ENCODE results near the gene LTC4S.
"Not testable (repeated sequence)": the region's sequence is repeated elsewhere in the genome, so short reads cannot be mapped to it uniquely, and the experiment has no call there.

LTC4S gene, protein sequence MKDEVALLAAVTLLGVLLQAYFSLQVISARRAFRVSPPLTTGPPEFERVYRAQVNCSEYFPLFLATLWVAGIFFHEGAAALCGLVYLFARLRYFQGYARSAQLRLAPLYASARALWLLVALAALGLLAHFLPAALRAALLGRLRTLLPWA

DNA sequence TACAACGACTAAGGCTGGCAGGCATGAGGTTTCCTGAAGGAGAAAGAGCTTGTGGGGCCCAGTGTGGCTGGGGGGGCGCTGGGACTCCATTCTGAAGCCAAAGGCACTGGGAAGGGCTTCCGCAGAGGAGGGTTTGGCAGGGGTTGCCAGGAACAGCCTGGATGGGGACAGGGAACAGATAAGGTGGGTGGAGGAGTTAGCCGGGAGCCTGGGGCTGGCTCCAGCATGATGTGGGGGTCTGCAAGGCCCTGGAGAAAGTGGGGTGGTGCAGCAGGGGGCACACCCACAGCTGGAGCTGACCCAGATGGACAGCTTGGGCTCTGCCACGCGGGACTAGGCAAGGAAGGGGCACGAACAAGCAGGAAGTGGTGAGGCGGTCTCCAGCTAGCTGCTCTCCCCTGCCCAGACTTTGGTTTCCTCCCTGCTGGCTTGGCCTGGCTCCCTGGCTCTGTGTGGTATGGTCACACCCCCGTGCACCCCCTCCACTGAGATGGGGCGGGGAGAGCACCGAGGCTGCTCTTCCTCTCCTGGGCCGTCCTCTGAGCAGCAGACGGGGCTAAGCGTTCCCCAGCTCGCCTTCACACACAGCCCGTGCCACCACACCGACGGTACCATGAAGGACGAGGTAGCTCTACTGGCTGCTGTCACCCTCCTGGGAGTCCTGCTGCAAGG lies at the start of gene LTC4S:
Gene LTC4S, plus strand, starts transcription at position 519 of the 672 bp plus-strand sequence. Its CDS starts 95 bp downstream, at position 614.
- no peak for DNase-seq

GRCh38 chr5:179744106-179744505 lies 49.7 kb upstream of the LTC4S start:
- not testable (repeated sequence) for DNase-seq

DNA sequence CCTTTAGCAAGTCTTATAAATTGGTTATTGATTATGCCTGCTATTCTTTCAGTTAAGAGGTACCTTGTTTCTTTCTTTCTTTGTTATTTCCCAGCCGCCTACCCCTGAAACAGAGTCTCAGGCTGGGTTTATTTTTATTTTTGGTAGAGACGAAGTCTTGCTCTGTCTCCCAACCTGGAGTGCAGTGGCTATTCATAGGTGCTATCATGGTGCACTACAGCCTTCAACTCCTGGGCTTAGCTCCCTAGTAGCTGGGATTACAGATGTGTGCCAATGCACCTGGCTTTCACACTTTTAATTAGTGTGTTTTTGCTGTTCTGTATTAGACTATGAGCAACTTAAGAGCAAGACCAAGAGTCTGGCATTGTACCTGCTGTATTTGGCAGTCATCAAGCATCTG lies 46.9 kb upstream of the LTC4S start:
- DNase-seq: no peak

DNA sequence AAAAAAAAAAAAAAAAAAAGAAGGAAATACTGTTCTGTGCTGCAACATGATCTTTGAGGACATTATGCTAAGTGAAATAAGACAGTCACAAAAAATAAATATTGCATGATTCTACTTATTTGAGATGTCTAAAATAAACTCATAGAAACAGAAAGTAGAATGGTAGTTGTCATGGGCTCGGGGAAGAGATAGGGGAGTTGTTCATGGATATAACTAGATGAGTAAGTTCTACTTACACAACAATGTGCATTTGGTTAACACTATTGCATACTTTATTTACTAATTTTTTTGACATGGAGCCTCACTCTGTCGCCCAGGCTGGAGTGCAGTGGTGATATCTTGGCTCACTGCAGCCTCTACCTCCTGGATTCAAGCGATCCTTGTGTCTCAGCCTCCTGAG lies 46.0 kb upstream of the LTC4S start:
- no peak for DNase-seq

DNA sequence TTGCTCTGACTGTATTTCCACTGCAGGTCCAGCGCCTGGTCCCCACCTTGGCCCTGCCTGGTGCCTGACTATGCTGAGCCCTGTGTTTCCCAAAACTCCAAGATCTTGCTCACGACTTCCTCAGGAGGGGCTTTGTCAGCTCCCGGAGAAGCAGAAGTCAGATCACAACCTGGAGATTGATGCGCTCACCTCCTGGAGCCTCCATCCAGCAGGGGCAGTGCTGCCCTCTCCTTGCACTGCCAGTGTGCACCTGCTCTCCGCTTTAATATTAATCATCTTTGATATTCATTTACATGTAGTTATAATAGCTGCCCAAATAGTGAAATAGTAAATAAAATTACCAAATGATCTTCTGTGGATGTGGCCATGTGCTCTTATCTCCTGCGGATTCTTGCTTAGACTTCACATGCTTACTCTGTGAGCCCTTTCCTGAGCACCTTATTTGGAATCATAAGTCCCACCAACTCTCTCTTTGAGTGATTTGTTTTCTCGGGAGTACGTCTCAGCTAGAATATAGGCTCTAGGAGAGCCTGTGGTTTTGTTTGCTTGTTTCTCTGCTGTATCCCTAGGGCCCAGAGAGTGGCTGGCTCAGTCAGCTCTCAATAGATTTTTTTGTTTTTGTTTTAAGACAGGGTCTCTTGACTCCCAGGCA lies 43.8 kb upstream of the LTC4S start:
- DNase-seq: no peak

GRCh38 chr5:179753971-179754370 lies 39.8 kb upstream of the LTC4S start:
- no peak for DNase-seq

DNA sequence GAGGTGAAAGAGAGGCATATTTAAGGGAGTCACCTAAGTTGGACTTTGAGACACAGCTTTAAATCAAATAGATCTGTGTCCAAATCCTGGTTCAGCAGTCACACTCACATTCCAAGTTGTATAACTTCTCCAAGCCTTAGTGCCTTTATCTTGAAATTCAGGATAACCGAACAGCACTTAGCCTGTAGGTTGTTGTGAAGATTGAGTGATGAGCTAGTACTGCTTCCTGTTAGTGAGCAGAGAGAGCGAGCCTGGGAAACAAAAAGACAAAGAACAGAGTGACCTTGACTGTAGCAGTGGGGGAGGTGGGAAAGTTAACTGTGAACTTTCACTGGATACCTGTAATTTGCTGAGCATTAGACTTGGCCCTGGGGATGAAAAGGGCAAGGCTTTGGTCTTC lies 38.8 kb upstream of the LTC4S start:
- no peak for DNase-seq

DNA sequence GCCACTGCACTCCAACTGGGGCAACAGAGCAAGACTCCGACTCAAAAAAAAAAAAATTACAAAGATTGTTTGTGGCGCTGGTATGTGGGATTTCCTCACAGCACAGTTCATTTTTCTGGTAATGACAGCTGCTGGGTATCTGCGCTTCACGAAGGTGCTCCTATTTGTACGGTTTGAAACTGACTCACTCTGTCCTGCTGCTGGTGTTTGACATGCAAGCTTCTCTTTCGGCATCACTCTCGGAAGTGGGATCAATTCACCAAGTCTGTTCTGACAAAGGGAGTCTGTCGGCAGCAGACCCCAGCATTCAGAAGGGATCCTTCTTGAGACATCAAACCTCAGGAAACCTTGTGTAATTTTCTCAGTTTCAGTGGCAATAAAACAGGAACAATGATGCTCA lies 34.8 kb upstream of the LTC4S start:
- DNase-seq: no peak

GRCh38 chr5:179759581-179760551 lies 33.9 kb upstream of the LTC4S start:
- no peak for DNase-seq

GRCh38 chr5:179762079-179762780 lies 31.6 kb upstream of the LTC4S start:
- DNase-seq: no peak

DNA sequence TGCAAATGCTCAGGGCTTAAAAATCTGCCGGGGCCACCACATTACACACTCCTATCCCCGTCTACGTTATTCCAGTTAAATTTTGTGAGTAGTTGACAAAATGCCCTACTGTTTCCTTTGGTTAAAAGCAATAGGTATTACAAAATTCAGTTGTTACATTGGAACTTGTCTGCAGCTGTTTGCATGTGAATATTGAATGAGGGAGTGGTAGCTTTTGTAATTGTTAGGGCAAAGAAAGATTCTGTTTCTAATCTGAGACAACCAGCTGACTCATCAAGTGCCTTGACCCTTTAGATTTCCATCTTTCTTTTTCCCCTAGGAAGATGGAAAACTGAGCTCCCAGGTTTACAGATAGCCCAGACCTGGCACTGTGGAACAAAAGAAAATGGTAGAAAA lies 31.0 kb upstream of the LTC4S start:
- no peak for DNase-seq

DNA sequence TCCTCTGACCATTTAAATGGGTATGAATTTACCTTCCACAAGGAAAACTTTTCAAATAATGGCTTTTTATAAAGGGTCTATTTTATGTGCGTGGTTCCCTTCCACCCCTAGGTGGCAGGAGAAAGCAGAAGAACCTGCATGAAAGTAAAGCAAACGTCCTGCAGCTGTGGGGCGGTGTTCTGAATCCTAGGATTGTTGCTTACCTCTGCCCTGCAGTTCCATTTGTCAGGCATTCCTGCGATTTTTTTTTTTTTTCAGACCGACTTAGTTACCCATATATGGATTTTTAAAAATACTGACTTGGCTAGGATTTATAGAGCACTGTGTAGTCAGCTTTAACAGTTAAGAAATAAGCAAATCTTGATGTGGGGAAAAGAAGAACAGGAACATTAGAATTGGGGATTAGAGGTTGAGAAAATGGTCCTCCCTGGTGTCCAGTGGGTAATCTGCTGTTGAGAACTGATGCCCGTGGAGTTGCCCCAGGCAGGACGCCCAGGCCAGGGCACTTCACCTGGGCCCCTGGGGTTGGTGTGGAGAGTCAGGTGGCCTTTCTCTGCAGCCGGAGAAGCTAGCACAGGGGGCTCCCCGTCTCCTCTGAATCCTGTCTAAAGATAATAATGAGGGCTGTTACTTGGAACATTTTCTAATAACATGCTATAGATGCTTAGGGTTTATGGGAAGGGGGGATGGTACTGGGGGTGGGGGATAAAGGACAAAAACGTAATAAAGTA lies 30.4 kb upstream of the LTC4S start:
- no peak for DNase-seq

DNA sequence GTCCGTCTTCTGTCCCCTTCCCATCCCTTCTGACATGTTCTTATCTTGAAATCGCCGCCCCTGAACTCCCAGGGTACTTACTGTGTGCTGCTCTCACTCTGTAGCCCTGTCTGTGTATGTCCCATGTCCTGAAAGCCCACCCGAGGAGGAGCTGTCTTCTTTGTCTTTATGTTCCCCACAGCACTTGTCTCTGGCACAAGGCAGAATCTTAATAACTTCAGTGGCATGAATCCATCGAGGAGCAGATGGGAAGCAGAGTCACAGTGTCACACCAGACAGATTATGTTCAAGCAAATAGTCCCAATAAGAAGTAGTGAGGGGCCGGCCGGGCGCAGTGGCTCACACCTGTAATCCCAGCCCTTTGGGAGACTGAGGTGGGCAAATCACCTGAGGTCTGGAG lies 29.7 kb upstream of the LTC4S start:
- no peak for DNase-seq

DNA sequence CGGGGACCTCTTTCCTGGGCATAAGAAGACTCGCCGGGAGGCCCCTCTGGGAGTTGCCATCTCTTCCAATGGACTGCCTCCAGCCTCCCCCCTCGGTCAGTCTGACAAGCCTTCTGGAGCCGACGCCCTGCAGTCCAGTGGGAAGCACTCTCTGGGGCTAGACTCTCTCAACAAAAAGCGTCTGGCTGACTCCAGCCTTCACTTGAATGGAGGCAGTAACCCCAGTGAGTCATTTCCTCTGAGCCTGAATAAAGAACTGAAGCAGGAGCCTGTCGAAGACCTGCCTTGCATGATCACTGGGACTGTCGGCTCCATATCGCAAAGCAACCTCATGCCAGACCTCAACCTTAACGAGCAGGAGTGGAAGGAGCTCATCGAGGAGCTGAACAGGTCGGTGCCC lies 28.4 kb upstream of the LTC4S start:
- no peak for DNase-seq

GRCh38 chr5:179766021-179766725 lies 27.6 kb upstream of the LTC4S start:
- no peak for DNase-seq

DNA sequence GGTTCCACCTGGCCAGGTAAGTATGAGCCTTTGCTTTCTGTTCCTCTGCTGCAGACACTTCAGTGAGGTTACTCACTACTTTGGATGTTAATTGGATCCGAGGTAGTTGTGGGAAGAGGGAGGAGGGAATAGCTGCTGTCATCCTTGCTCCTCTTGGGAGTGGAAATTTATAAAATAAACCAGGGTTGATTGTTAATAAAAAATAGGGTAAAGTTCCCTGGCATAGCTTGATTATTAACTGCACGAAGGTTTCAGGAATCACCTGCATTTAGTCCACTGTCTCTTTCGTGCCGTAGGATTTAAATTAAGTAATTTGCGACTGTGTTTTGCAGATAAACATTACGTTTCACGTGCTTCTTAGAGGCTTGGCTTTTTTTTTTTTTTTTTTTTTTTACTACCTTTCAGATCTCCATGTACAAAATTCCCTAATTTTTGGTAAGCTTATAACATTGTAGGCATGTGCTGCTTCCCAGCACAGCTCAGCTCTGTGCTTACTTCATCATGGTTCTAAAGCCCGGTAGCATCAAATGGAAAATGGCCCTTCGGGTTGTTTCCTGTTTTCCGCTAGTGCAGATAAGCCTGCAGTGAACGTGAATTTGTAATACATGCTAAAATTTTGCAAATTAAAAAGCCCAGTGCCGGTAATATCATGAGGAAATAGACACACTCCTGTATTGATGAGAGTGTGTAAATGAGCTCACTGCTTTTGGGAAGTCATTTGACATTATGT lies 26.9 kb upstream of the LTC4S start:
- no peak for DNase-seq

- no peak for DNase-seq
These were observed 26.2 kb upstream of the LTC4S start for GRCh38 chr5:179767496-179768100.

DNA sequence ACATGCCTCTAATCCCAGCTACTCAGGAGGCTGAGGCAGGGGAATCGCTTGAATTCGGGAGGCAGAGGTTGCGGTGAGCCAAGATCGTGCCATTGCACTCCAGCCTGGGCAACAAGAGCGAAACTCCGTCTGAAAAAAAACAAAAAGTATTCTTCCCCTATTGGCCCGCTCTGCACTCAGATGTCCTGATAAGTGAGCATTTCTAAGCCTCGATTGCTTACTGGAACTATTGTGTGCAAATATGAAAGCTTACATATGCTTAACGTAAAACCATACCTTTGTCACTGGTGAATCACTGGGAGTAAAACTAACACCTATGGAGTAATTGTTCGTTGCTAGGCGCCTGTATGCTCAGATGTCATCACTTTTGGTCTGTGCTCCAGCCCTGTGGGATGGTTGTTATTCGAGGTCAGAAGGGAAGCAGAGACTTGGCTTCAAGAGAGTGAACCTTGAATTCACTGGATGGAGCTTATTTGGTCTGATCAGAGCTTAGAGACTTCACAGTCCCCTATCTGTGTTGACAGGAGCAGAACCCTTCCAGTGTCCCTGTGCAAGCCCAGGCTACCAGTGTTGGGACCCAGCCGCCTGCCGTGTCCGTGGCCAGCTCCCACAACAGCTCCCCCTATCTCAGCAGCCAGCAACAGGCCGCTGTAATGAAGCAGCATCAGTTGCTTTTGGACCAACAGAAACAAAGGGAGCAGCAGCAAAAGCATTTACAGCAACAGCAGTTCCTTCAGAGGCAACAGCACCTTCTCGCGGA lies 25.3 kb upstream of the LTC4S start:
- no peak for DNase-seq

GRCh38 chr5:179769271-179769670 lies 24.5 kb upstream of the LTC4S start:
- no peak for DNase-seq

Data from 8988T (cell line).